GM23248 (cell line): ENCODE results near the gene PGBD5.

ENCODE experiments used
- EZH2 ChIP-seq: fragments of 200-600 bp; sonication (generic); IDR thresholded peaks from 2 replicates; pipeline ENCODE4 v1.6.1; 2018; ENCODE audit warnings: antibody characterized with exemption, mild to moderate bottlenecking; ENCODE audit not compliant: insufficient read depth, poor library complexity, severe bottlenecking
- EZH2phosphoT487 ChIP-seq: fragments of 200-600 bp; sonication (generic); IDR thresholded peaks from 2 replicates; pipeline ENCODE4 v1.6.1; 2018; ENCODE audit warnings: antibody characterized with exemption, moderate library complexity, mild to moderate bottlenecking, low read depth; ENCODE audit not compliant: insufficient read depth

GRCh38 chr1:230441183-230442029 lies 15.3 kb upstream of the PGBD5 start:
- TF ChIP-seq EZH2phosphoT487 (no peak), EZH2 (no peak)
